Adrenal gland (tissue), 5 donors: ENCODE results near the gene TCERG1L.

Experiments
- CTCF ChIP-seq, 6 experiments: fragments of 450-650 bp in 4 of 6; fragments of 200-600 bp in 2 of 6; sonication (generic) in 1 of 6; IDR thresholded peaks; 1 replicate in 5 of 6; 2 replicates in 1 of 6; pipeline versions ENCODE4 v1.5.1 to v1.8.0; 2016 to 2021; ENCODE audit warnings: antibody characterized with exemption in 6 of 6, mild to moderate bottlenecking in 2 of 6, moderate library complexity in 1 of 6
- POLR2A ChIP-seq, 2 donors: fragments of 450-650 bp; IDR thresholded peaks; one replicate each; pipeline ENCODE4 v1.6.1; 2017; ENCODE audit warnings: antibody characterized with exemption in 2 of 2, mild to moderate bottlenecking in 2 of 2, moderate library complexity in 1 of 2
- donor health status: DM: no; HTN: no; CAD: no.

- TF ChIP-seq CTCF (IDR thresholded peaks at IDR 0.05) (no peak), POLR2A (IDR thresholded peaks at IDR 0.05) (no peak)
Measured at GRCh38 chr10:131355056-131355455, 43.5 kb upstream of the TCERG1L start.
